ENCODE measurements around the gene ITPKB. TPM values are rescaled to one million over a fixed set of nuclear protein-coding genes. Genes with fewer than 3 reads are reported as not detected.

ITPKB gene
- total RNA-seq, 6 experiments from 2014 or later: 1.7 to 3.0 (median 2.2) TPM

DNA sequence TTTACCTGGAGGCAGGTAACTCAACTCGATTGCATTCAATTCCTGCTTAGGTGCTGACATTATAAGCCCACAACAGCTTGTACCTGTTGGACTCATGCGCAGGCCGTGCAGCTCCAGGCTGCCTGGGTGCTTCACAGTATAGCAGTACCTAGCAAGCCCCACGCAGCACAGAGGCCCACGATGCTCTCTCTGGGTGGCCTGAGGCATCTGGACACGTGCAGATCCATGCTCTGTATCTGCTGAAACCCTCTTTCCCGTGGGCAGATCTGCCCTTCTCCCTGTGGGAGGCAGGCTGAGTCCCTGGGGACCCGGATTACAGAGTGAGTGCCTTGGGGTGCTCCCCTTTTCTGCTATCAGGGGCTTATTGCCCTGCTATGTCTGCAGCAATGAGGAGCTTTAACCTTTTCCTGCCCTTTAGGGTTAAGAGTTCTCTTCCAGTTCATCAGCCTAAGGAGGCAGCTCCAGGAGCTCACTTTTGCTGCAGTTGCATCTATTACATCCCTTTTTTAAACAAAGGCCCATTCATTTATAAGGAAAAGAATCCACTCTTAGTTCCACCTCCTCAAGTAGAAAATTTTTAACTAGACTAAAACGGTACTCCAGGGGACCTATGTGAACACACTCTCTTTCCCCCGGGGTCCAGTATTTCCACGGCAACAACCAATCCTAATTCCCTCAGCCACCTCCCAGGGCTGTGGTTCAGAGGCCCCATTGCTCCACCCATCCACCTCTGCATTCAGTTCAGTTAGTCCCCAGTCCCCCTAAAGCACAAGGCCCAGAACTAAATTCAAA is 19.3 kb downstream of the ITPKB start:
- H3K36me3 Mint-ChIP-seq (ENCODE audit: low read depth): no peaks in the 10 kb centered on the region
- TF ChIP-seq CTCF (IDR thresholded peaks at IDR 0.05): no peak
- no peak for DNase-seq
- no peaks in the 10 kb centered on the region for H3K9me3 Mint-ChIP-seq
- H3K4me3 Mint-ChIP-seq: no peak overlapping the region
- peaks cover 17% of the 10 kb centered on the region for H3K4me1 Mint-ChIP-seq (ENCODE audit: low read depth)
- no peak overlapping the region for H3K27ac Mint-ChIP-seq
- peaks cover 3% of the 10 kb centered on the region; the same call in 1 of the 2 replicates for H3K27me3 Mint-ChIP-seq (ENCODE audit: insufficient read depth)

DNA sequence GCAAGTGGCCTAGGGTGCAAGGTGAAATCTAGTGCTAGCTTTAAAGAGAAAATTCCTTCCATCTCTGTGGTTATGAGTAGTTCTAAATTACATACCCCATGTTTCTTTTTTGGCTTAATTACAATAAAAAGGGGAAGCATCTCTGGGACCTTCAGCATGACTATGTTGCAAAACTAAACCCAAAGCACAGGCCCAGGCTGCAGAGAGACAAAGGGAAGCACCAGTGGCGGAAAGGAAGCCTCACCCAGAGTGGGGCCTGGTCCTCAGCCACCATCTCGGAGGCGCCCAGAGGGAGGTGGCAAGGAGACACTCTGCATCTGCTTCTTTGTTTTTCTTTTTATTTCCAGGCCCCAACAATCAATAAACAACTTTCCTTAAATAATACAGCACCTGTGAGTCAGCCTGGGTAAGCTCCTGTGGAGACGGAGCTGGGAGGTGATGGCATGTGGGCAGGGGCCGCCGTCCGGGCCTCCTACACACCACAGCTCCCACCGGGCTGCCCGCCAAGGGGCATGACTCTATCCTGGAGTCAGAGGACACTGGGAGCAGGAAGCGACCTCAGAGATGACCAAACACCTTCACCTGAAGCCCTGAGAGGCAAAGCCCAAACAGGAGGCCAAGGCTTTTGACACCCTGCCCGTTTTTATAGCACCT is 21.7 kb downstream of the ITPKB start:
- H3K4me3 Mint-ChIP-seq: no peak overlapping the region
- peaks cover 4% of the 10 kb centered on the region; the same call in 1 of the 2 replicates for H3K36me3 Mint-ChIP-seq (ENCODE audit: low read depth)
- no peak for DNase-seq
- no peak for TF ChIP-seq CTCF (IDR thresholded peaks at IDR 0.05)
- peaks cover 3% of the 10 kb centered on the region; the same call in 1 of the 2 replicates for H3K27me3 Mint-ChIP-seq (ENCODE audit: insufficient read depth)
- peaks cover 5% of the 10 kb centered on the region; the same call in 1 of the 2 replicates for H3K4me1 Mint-ChIP-seq (ENCODE audit: low read depth)
- no peaks in the 10 kb centered on the region; the same call in 1 of the 2 replicates for H3K9me3 Mint-ChIP-seq
- no peak overlapping the region for H3K27ac Mint-ChIP-seq

DNA sequence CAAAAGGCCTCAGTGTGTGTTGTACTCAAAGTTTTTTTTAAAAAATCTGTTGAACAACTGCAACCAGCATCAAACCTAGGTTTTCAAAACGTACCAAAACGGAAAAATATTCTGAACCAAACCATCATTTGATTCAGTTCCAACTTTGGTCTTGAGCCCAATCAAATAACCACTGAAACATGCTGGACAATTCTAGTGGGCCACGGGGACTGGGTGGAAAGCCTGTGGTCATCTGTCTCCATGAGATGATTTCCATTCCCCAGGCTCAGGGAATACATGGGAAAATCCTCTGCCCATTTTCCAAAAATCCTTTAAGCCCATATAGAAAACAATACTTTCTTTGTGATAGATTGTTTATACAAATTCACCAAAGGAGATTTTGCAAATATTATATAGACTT is 22.5 kb downstream of the ITPKB start:
- Mint-ChIP-seq H3K4me1 (ENCODE audit: low read depth) (peaks cover 5% of the 10 kb centered on the region; the same call in 1 of the 2 replicates), H3K4me3 (no peak overlapping the region), H3K27ac (no peak overlapping the region), H3K9me3 (no peaks in the 10 kb centered on the region; the same call in 1 of the 2 replicates), H3K27me3 (ENCODE audit: insufficient read depth) (peaks cover 3% of the 10 kb centered on the region; the same call in 1 of the 2 replicates), H3K36me3 (ENCODE audit: low read depth) (peaks cover 4% of the 10 kb centered on the region; the same call in 1 of the 2 replicates)
- TF ChIP-seq CTCF (IDR thresholded peaks at IDR 0.05): no peak
- no peak for DNase-seq

DNA sequence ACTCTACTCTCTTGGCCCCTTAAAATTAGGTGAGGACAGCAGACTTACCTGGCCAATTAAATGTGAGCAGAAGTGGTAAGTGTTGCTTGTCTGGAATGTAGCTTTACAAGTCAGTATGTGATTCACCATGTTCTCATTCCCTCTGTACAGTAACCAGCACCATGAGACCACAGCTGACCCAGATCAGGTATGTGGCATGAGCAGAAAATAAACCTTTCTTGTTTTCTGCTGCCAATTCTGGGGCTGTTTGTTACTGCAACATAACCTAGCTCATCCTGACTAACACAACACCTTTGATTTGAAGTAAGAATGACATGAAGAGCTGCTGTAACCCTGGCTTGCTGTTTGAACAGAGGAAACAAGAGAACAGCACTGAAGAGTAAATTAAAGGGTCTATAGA is 24.9 kb downstream of the ITPKB start:
- no peak for DNase-seq
- Mint-ChIP-seq H3K27ac (no peak overlapping the region), H3K36me3 (ENCODE audit: low read depth) (peaks cover 4% of the 10 kb centered on the region; the same call in 1 of the 2 replicates), H3K27me3 (ENCODE audit: insufficient read depth) (no peaks in the 10 kb centered on the region), H3K4me1 (ENCODE audit: low read depth) (peaks cover 19% of the 10 kb centered on the region), H3K4me3 (no peak overlapping the region), H3K9me3 (no peaks in the 10 kb centered on the region; the same call in 1 of the 2 replicates)
- no peak for TF ChIP-seq CTCF (IDR thresholded peaks at IDR 0.05)

GRCh38 chr1:226712742-226713419 is 26.2 kb downstream of the ITPKB start:
- no peak for TF ChIP-seq CTCF (IDR thresholded peaks at IDR 0.05)
- H3K9me3 Mint-ChIP-seq: no peaks in the 10 kb centered on the region; the same call in 1 of the 2 replicates
- no peak overlapping the region for H3K4me3 Mint-ChIP-seq
- peaks cover 32% of the 10 kb centered on the region for H3K4me1 Mint-ChIP-seq (ENCODE audit: low read depth)
- no peaks in the 10 kb centered on the region for H3K27me3 Mint-ChIP-seq (ENCODE audit: insufficient read depth)
- H3K36me3 Mint-ChIP-seq (ENCODE audit: low read depth): peaks cover 4% of the 10 kb centered on the region; the same call in 1 of the 2 replicates
- DNase-seq: no peak
- H3K27ac Mint-ChIP-seq: no peak overlapping the region
